HG03565 (cell line): Measurements from ENCODE around the gene RAD51.

ENCODE experiments used
- ATAC-seq: cut with Tn5 transposase; IDR thresholded peaks from one replicate; pipeline ENCODE4 v1.9.1; 2021; ENCODE audit warnings: mild to moderate bottlenecking, moderate library complexity; ENCODE audit not compliant: unreplicated experiment

The RAD51 gene

DNA sequence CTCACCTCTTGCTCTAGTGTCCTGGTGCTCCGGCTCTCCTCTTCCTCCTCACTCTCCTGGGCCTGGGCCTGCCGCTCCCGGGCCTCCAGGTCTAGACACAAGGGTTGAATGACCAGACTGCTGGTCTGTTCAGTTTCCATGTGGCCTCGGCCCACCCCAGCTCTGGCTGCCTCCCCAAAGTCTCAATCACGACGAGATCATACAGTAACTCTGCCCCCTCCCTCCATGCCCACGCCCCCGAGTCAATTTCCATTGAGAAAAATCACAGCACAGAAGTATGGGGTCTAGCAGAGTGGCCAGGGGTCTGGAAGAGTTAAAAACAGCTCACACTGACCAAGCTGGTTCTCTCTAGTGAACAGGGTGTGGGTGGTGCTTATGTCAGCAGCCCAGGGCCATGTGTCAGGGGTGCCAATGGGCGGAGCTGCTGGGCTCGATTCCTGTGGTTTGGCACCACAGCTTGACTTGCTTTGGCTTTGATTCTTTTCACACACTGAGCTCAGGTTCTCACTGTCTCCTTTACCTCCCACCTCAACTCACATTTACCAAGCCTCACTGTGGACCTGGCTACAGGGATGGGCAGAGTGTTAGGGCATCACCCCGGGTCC is 81.7 kb downstream of the RAD51 start:
- no peak for ATAC-seq
